OCI-LY1 (cell line): Measurements from ENCODE around the gene TMEM44.

Experiments
- H2AFZ ChIP-seq: fragments of 200-600 bp; sonication (generic), shearing (Covaris generic); 2 replicates; pipeline ENCODE4 v1.6.0; 2014; ENCODE audit warnings: antibody characterized with exemption, mild to moderate bottlenecking, low read length
- H3F3A ChIP-seq: fragments of 200-600 bp; sonication (generic), shearing (Covaris generic); 2 replicates; pipeline ENCODE4 v1.6.0; 2014; ENCODE audit warnings: mild to moderate bottlenecking, antibody characterized with exemption, low read length, moderate library complexity; ENCODE audit not compliant: insufficient read depth
- H3K27ac ChIP-seq: fragments of 200-600 bp; sonication (generic); 2 replicates; pipeline ENCODE4 v1.5.1; 2014; ENCODE audit warnings: low read length, mixed run types, mild to moderate bottlenecking, low read depth; ENCODE audit not compliant: poor library complexity, severe bottlenecking
- H3K27me3 ChIP-seq: fragments of 200-600 bp; sonication (generic); 2 replicates; pipeline ENCODE4 v1.6.0; 2014; ENCODE audit warnings: antibody characterized with exemption, mild to moderate bottlenecking, low read length, moderate library complexity; ENCODE audit not compliant: insufficient read depth
- H3K36me3 ChIP-seq: fragments of 200-600 bp; sonication (generic); 2 replicates; pipeline ENCODE4 v1.6.1; 2014; ENCODE audit warnings: mild to moderate bottlenecking, antibody characterized with exemption, low read length, moderate library complexity, mixed read lengths; ENCODE audit not compliant: insufficient read depth
- H3K4me1 ChIP-seq: fragments of 200-600 bp; sonication (generic); 2 replicates; pipeline ENCODE4 v1.5.1; 2014; ENCODE audit warnings: mild to moderate bottlenecking, low read length, moderate library complexity; ENCODE audit not compliant: insufficient read depth, severe bottlenecking
- H3K4me2 ChIP-seq: fragments of 200-600 bp; sonication (generic), shearing (Covaris generic); 2 replicates; pipeline ENCODE4 v1.6.1; 2014; ENCODE audit warnings: low read length
- H3K4me3 ChIP-seq: fragments of 200-600 bp; sonication (generic); 2 replicates; pipeline ENCODE4 v1.5.1; 2014; ENCODE audit warnings: low read length, low read depth, mild to moderate bottlenecking, mixed read lengths; ENCODE audit not compliant: poor library complexity, severe bottlenecking
- H3K79me2 ChIP-seq: fragments of 200-600 bp; shearing (Covaris generic); 2 replicates; pipeline ENCODE4 v1.6.1; 2016; ENCODE audit warnings: mixed run types, low read length, mixed read lengths; ENCODE audit not compliant: insufficient read depth
- H3K9ac ChIP-seq: fragments of 200-600 bp; sonication (generic), shearing (Covaris generic); 2 replicates; pipeline ENCODE4 v1.6.1; 2014; ENCODE audit warnings: mild to moderate bottlenecking, low read length, mixed read lengths
- H3K9me2 ChIP-seq: fragments of 200-600 bp; sonication (generic), shearing (Covaris generic); 2 replicates; pipeline ENCODE4 v1.6.1; 2014; ENCODE audit warnings: low read depth, mild to moderate bottlenecking, low read length, mixed read lengths
- H3K9me3 ChIP-seq: fragments of 200-600 bp; shearing (Covaris generic); 2 replicates; pipeline ENCODE4 v1.6.1; 2014; ENCODE audit warnings: low read length, mixed read lengths
- H4K20me1 ChIP-seq: fragments of 200-600 bp; sonication (generic), shearing (Covaris generic); 2 replicates; pipeline ENCODE4 v1.6.0; 2016; ENCODE audit warnings: mild to moderate bottlenecking, low read length; ENCODE audit not compliant: insufficient read depth
- CTCF ChIP-seq: fragments of 200-600 bp; sonication (generic), shearing (Covaris generic); IDR thresholded peaks from 2 replicates; pipeline ENCODE4 v1.5.1; 2017; ENCODE audit warnings: mild to moderate bottlenecking, antibody characterized with exemption, low read length, moderate library complexity, mixed read lengths
- EZH2 ChIP-seq: fragments of 200-600 bp; sonication (generic), shearing (Covaris generic); IDR thresholded peaks from 2 replicates; pipeline ENCODE4 v1.8.0; 2017; ENCODE audit warnings: borderline replicate concordance, mixed run types, mild to moderate bottlenecking, antibody characterized with exemption, low read length, moderate library complexity, mixed read lengths

The TMEM44 gene

GRCh38 chr3:194596906-194597305, 36.3 kb downstream of the TMEM44 start:
- Histone ChIP-seq H3K9me3 (no peaks in the 10 kb centered on the region), H3K4me1 (peaks cover 4% of the 10 kb centered on the region), H2AFZ (no peak overlapping the region), H3K4me3 (no peak overlapping the region), H3K27me3 (no peaks in the 10 kb centered on the region), H4K20me1 (no peaks in the 10 kb centered on the region), H3K9me2 (no peaks in the 10 kb centered on the region), H3K36me3 (no peaks in the 10 kb centered on the region), H3K9ac (no peak overlapping the region), H3K79me2 (no peaks in the 10 kb centered on the region), H3K27ac (no peak overlapping the region), H3F3A (no peaks in the 10 kb centered on the region), H3K4me2 (no peak overlapping the region)
- TF ChIP-seq CTCF (no peak), EZH2 (no peak)

GRCh38 chr3:194592798-194593752, 40.1 kb downstream of the TMEM44 start:
- 0 out of 2 replicates have a peak, but pooled peaks cover 3% of the 10 kb centered on the region for H3K36me3 ChIP-seq
- no peak overlapping the region for H3K4me2 ChIP-seq
- no peaks in the 10 kb centered on the region for H4K20me1 ChIP-seq
- H3F3A ChIP-seq: no peaks in the 10 kb centered on the region
- no peak overlapping the region for H3K4me3 ChIP-seq
- H3K27me3 ChIP-seq: no peaks in the 10 kb centered on the region
- H3K9me3 ChIP-seq: no peaks in the 10 kb centered on the region
- H3K27ac ChIP-seq: no peak overlapping the region
- peaks cover 4% of the 10 kb centered on the region for H3K4me1 ChIP-seq
- no peak for TF ChIP-seq CTCF
- no peak for TF ChIP-seq EZH2
- no peaks in the 10 kb centered on the region for H3K79me2 ChIP-seq
- H3K9ac ChIP-seq: no peak overlapping the region
- H2AFZ ChIP-seq: no peak overlapping the region
- no peaks in the 10 kb centered on the region for H3K9me2 ChIP-seq

- Histone ChIP-seq H3K4me2 (no peak overlapping the region), H3K27ac (no peak overlapping the region), H4K20me1 (no peaks in the 10 kb centered on the region), H3K4me3 (no peak overlapping the region), H3K79me2 (no peaks in the 10 kb centered on the region), H3K9ac (no peak overlapping the region), H3K9me2 (no peaks in the 10 kb centered on the region), H3K36me3 (peaks cover 16% of the 10 kb centered on the region; the same call in 1 of the 2 replicates), H3K27me3 (no peaks in the 10 kb centered on the region), H2AFZ (no peak overlapping the region), H3F3A (no peaks in the 10 kb centered on the region), H3K9me3 (no peaks in the 10 kb centered on the region), H3K4me1 (peaks cover 9% of the 10 kb centered on the region)
- TF ChIP-seq CTCF (no peak), EZH2 (no peak)
Measured at GRCh38 chr3:194588741-194589140, 44.5 kb downstream of the TMEM44 start.
